Measurements from ENCODE around the gene RC3H1. TPM values are rescaled to one million over a fixed set of nuclear protein-coding genes. Genes with fewer than 3 reads are reported as not detected.

Gene RC3H1
- total RNA-seq, 4 donors from 2014 or later, result 35.7 to 43.8 (median 39.3) TPM

DNA sequence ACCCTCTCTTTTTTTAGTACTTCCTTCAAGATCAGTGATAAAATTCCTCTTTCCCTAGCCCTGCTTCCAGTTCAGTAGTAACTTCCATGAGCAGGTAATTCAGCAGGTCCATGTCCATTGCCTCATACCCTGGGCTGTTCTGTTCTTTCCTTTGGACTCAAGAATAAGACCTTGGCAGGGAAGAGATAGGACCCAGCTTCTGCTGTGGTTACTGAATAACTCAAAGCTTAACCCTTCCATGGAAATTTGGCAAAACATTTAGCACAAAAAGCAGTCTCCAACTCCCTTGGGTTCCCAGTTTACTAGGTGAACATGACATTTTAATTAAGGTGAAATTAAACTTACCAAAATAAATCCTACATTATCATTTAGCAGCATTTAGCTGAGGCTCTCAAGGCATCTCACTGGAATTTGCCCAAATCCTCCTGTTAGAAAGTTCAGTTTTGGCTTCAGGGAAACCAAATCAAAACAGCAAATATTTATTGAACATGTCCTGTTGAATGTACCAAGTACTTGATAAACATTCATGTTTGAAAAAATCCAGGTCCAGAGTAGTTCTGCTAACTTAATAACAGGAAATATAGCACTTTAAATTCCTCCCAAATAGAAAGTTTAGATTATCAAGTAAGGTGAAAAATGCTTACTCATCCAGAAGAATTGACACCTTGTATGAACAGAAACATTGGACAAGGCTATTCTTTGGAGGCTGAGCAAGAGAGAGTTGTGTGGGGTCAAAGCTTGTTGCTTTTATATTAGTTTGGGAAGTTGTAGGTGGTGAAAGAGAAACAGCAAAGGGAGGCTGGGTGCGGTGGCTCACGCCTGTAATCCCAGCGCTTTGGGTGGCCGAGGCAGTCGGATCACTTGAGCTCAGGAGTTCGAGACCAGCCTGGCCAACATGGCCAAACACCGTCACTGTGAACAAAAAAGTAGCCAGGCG, 96.6 kb downstream of the RC3H1 start:
- Histone ChIP-seq H3K27me3 (no peaks in the 10 kb centered on the region), H3K27ac (replicated peaks in 1 of 4) (no peak overlapping the region), H3K36me3 (peaks cover 0 to 6% (median 4%) of the 10 kb centered on the region in 4 donors), H3K4me3 (no peak overlapping the region), H3K9me3 (no peaks in the 10 kb centered on the region), H3K4me1 (peaks cover 0 to 7% (median 0%) of the 10 kb centered on the region in 4 donors)
- intact Hi-C loops (cut with DNase I), result no loop called here
- no peak for TF ChIP-seq POLR2A (IDR thresholded peaks at IDR 0.05; ENCODE audit: low read depth)
- TF ChIP-seq POLR2AphosphoS5 (IDR thresholded peaks at IDR 0.05), result no peak
- TF ChIP-seq, protein P1, sequence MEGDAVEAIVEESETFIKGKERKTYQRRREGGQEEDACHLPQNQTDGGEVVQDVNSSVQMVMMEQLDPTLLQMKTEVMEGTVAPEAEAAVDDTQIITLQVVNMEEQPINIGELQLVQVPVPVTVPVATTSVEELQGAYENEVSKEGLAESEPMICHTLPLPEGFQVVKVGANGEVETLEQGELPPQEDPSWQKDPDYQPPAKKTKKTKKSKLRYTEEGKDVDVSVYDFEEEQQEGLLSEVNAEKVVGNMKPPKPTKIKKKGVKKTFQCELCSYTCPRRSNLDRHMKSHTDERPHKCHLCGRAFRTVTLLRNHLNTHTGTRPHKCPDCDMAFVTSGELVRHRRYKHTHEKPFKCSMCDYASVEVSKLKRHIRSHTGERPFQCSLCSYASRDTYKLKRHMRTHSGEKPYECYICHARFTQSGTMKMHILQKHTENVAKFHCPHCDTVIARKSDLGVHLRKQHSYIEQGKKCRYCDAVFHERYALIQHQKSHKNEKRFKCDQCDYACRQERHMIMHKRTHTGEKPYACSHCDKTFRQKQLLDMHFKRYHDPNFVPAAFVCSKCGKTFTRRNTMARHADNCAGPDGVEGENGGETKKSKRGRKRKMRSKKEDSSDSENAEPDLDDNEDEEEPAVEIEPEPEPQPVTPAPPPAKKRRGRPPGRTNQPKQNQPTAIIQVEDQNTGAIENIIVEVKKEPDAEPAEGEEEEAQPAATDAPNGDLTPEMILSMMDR (IDR thresholded peaks at IDR 0.05), result no peak
- TF ChIP-seq EP300 (IDR thresholded peaks at IDR 0.05), result no peak
- WGBS, result 96% methylated on average over 8 of the region's 8 CpGs
- DNase-seq (ENCODE audit: extremely low spot score), result no peak

DNA sequence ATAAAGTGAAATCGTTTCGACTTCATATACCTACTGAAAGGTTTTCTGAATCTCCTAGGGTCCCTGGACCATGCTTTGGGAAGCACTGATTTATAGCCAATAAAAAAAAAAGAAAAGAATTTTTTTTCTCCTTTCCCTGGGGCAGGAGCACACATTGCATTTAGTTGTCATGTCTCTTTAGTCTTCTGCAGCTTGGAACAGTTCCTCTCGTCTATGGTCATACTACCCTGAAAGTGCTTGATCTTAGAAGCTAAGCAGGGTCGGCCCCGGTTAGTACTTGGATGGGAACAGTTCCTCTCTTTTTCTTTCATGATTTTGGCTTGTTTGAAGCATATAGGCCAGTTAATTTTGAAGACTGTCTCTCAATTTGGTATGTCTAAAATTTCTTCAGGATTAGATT, 101.3 kb downstream of the RC3H1 start:
- H3K4me3 ChIP-seq, result no peak overlapping the region
- WGBS, result 94% methylated on average over 5 of the region's 5 CpGs
- peaks cover 0 to 7% (median 0%) of the 10 kb centered on the region in 4 donors for H3K4me1 ChIP-seq
- no peaks in the 10 kb centered on the region for H3K9me3 ChIP-seq
- H3K36me3 ChIP-seq, result no peaks in the 10 kb centered on the region
- TF ChIP-seq EP300 (IDR thresholded peaks at IDR 0.05), result no peak
- TF ChIP-seq, protein P1 (IDR thresholded peaks at IDR 0.05), result no peak
- TF ChIP-seq POLR2A (IDR thresholded peaks at IDR 0.05; ENCODE audit: low read depth), result no peak
- no peak for TF ChIP-seq POLR2AphosphoS5 (IDR thresholded peaks at IDR 0.05)
- intact Hi-C loops (cut with DNase I), result no loop called here
- DNase-seq (ENCODE audit: extremely low spot score), result no peak
- no peaks in the 10 kb centered on the region for H3K27me3 ChIP-seq
- no peak overlapping the region for H3K27ac ChIP-seq (replicated peaks in 1 of 4)

DNA sequence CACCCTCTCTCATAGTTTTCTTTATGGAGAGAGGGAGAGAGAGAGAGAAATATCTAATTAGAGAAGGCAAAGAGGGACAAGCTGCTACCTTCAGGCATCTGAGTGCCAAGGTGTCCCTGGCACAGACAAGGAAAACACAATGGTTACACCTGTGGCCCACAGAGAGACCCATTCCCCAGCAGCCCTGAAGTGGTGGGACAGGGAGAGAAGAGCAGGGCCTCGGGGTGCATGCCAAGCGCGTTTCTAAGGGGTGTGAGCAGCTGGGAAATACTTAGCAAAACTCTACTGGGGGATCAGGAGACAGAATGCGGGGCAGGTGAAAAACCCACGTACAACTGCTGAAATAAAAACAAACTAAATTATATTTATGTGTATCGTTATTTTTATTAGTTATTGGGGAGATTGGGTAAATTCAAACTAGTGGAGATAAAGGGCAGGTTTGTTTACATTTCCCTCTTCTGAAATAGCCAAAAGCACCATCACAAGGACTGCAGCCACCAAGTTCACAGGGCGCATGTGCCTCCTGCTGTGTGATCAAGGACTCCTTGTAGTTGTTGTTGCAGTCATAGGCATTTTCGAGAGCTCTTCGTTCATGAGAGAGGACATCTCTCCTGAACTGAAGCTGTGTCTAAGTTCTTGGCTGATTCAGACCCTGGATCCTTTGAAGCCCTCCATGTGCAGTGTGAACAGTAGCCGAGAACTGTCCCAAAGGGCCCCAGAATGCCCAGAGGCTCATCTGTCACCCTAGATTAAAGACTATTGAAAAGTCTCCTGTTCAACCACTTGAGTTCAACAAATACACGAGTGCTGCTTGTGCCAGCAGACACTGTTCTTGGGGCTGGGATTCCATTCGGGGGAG, 104.3 kb downstream of the RC3H1 start:
- WGBS, result 92% methylated on average over 12 of the region's 12 CpGs
- DNase-seq (ENCODE audit: extremely low spot score), result no peak
- intact Hi-C loops (cut with DNase I), result no loop called here

DNA sequence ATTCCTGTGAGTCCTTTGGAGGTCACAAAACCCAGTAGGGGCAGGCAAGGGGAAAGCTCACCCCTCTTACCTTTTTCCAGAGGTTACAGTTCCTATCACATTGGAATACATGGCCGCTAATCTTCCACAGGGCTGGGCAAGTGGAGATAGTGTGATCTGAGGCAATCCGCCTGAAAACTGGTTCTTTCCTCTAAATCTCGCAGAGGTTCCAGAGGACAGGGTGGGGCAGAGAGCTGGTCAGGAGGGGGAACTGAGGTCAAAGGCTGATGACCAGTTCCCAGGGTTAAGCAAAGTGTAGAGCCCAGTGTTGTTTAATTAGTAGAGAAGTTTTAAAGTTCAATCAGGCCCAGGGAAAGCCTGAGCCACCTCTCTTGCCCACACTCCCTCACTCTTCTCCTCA, 105.0 kb downstream of the RC3H1 start, which contains the start of gene SERPINC1:
Gene SERPINC1, minus strand, starts transcription at position 179 of the 400 bp plus-strand sequence. Its CDS starts 68 bp downstream, at position 111.
- H3K36me3 ChIP-seq, result no peaks in the 10 kb centered on the region
- H3K27me3 ChIP-seq, result no peaks in the 10 kb centered on the region
- 97% methylated on average over 3 of the region's 3 CpGs for WGBS

More for the DNA sequence above, 104.3 kb downstream of the RC3H1 start:
- H3K36me3 ChIP-seq, result no peaks in the 10 kb centered on the region
- no peaks in the 10 kb centered on the region for H3K9me3 ChIP-seq
- H3K4me3 ChIP-seq, result no peak overlapping the region
- no peak for TF ChIP-seq EP300 (IDR thresholded peaks at IDR 0.05)
- TF ChIP-seq, protein P1 (IDR thresholded peaks at IDR 0.05), result no peak
- no peak for TF ChIP-seq POLR2A (IDR thresholded peaks at IDR 0.05; ENCODE audit: low read depth)
- TF ChIP-seq POLR2AphosphoS5 (IDR thresholded peaks at IDR 0.05), result no peak
- no peak overlapping the region for H3K27ac ChIP-seq (replicated peaks in 1 of 4)
- no peaks in the 10 kb centered on the region for H3K27me3 ChIP-seq
- H3K4me1 ChIP-seq, result no peaks in the 10 kb centered on the region

More for the DNA sequence above, 105.0 kb downstream of the RC3H1 start, which contains the start of gene SERPINC1:
- Histone ChIP-seq H3K27ac (replicated peaks in 1 of 4) (no peak within 1 kb of the TSS), H3K4me1 (no peaks in the 10 kb centered on the region), H3K9me3 (no peaks in the 10 kb centered on the region), H3K4me3 (no peak within 1 kb of the TSS)
- intact Hi-C loops (cut with DNase I), result no loop called here
- no peak for DNase-seq (ENCODE audit: extremely low spot score)
- TF ChIP-seq POLR2A (IDR thresholded peaks at IDR 0.05; ENCODE audit: low read depth) (no peak), EP300 (IDR thresholded peaks at IDR 0.05) (no peak), POLR2AphosphoS5 (IDR thresholded peaks at IDR 0.05) (no peak)
- TF ChIP-seq, protein P1 (IDR thresholded peaks at IDR 0.05), result no peak

Measured in esophagus muscularis mucosa (tissue), 4 donors.